Measurements from ENCODE around the gene PTGFRN. TPM values are rescaled to one million over a fixed set of nuclear protein-coding genes. Genes with fewer than 3 reads are reported as not detected.

Gene PTGFRN
- total and polyA plus RNA-seq, 2 of the 13 experiments (the other 11 are each of a cell fraction or from before 2014, with no cell fraction given) = 3.3 to 11.3 TPM

DNA sequence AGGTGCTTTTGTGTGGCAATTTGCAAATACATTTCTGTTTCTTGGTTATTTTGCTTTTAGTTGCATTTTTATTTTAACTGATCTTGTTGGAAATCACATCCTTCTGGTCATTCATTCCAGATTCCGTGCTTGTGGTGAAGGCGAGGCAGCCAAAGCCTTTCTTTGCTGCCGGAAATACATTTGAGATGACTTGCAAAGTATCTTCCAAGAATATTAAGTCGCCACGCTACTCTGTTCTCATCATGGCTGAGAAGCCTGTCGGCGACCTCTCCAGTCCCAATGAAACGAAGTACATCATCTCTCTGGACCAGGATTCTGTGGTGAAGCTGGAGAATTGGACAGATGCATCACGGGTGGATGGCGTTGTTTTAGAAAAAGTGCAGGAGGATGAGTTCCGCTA lies 57.1 kb downstream of the PTGFRN start (continued):
- TF ChIP-seq, protein P1, sequence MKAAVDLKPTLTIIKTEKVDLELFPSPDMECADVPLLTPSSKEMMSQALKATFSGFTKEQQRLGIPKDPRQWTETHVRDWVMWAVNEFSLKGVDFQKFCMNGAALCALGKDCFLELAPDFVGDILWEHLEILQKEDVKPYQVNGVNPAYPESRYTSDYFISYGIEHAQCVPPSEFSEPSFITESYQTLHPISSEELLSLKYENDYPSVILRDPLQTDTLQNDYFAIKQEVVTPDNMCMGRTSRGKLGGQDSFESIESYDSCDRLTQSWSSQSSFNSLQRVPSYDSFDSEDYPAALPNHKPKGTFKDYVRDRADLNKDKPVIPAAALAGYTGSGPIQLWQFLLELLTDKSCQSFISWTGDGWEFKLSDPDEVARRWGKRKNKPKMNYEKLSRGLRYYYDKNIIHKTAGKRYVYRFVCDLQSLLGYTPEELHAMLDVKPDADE (CRISPR knock-in tag; IDR thresholded peaks at IDR 0.05) = no peak
- no peak for TF ChIP-seq MAFG (CRISPR knock-in tag; IDR thresholded peaks at IDR 0.05)

- ChIA-PET CTCF (ENCODE audit: low intra/inter-chr PET ratio, low total read pairs) (no interaction called here), POLR2A (no interaction called here)
- FAIRE-seq = no peak
Observed at GRCh38 chr1:116968724-116969123, 59.0 kb downstream of the PTGFRN start.

More at GRCh38 chr1:116968724-116969123, 59.0 kb downstream of the PTGFRN start:
- intact Hi-C loops (cut with micrococcal nuclease; ENCODE audit: unreplicated experiment) = no loop called here
- no TSS peak for BruUV-seq (replicated peaks)
- H4K20me1 ChIP-seq (ENCODE audit: insufficient read depth, low read length) = no peaks in the 10 kb centered on the region
- H3K9ac ChIP-seq (ENCODE audit: insufficient read depth, low read depth, low read length) = no peak overlapping the region
- ATAC-seq = no peak
- H3K4me3 ChIP-seq (replicated peaks in 1 of 3; ENCODE audit: insufficient read depth in 1 of 3, low read depth in 2 of 3, low read length in 3 of 3) = no peak overlapping the region
- no peak overlapping the region for H3K27ac ChIP-seq (ENCODE audit: extremely low read length, insufficient read depth, low read length)
- no peak overlapping the region for H2AFZ ChIP-seq (ENCODE audit: low read length)
- no peak overlapping the region for H3K4me2 ChIP-seq (ENCODE audit: low read depth, low read length)
- H3K27me3 ChIP-seq (ENCODE audit: control insufficient read depth in 1 of 2, insufficient read depth in 2 of 2, low read length in 2 of 2) = no peaks in the 10 kb centered on the region
- in situ Hi-C loops (cut with HindIII; ENCODE audit: extremely low pct_ligation_motif_present, low pct_unique_long_range_greater_than_20kb) = no loop called here
- DNase-seq (ENCODE audit: low spot score) = no peak
- H3K36me3 ChIP-seq (replicated peaks in 1 of 2; ENCODE audit: control insufficient read depth in 1 of 2, insufficient read depth in 2 of 2, low read length in 2 of 2) = no peaks in the 10 kb centered on the region
- H3K9me3 ChIP-seq (ENCODE audit: low read length) = no peaks in the 10 kb centered on the region
- no peaks in the 10 kb centered on the region for H3K79me2 ChIP-seq (ENCODE audit: insufficient read depth, low read length)
- 54% methylated on average over 3 of the region's 3 CpGs for WGBS (ENCODE audit: low lambda C conversion rate)
- TF ChIP-seq HMG20B (CRISPR knock-in tag; conservative IDR thresholded peaks at IDR 0.05) = no peak
- TF ChIP-seq PAF1 (CRISPR knock-in tag; IDR thresholded peaks at IDR 0.05) = no peak
- TF ChIP-seq ZNF12 (CRISPR knock-in tag; IDR thresholded peaks at IDR 0.05) = no peak
- no peak for TF ChIP-seq ZNF790 (CRISPR knock-in tag; IDR thresholded peaks at IDR 0.05; ENCODE audit: borderline replicate concordance)
- no peak for TF ChIP-seq ZNF331 (CRISPR knock-in tag; IDR thresholded peaks at IDR 0.05)
- no peak for TF ChIP-seq ZNF235 (CRISPR knock-in tag; IDR thresholded peaks at IDR 0.05; ENCODE audit: borderline replicate concordance)
- no peak for TF ChIP-seq TMF1 (CRISPR knock-in tag; IDR thresholded peaks at IDR 0.05; ENCODE audit: low read depth)
- TF ChIP-seq ZNF33A (CRISPR knock-in tag; IDR thresholded peaks at IDR 0.05; ENCODE audit: borderline replicate concordance) = no peak
- TF ChIP-seq ZNF674 (CRISPR knock-in tag; IDR thresholded peaks at IDR 0.05; ENCODE audit: low read depth) = no peak
- TF ChIP-seq ZNF83 (CRISPR knock-in tag; IDR thresholded peaks at IDR 0.05; ENCODE audit: borderline replicate concordance) = no peak
- TF ChIP-seq ZNF713 (CRISPR knock-in tag; IDR thresholded peaks at IDR 0.05) = no peak
- TF ChIP-seq KDM6A (CRISPR knock-in tag; IDR thresholded peaks at IDR 0.05; ENCODE audit: low read depth) = no peak
- TF ChIP-seq SRSF4 (IDR thresholded peaks at IDR 0.05; ENCODE audit: low read depth, low read length, poor library complexity, severe bottlenecking) = no peak
- TF ChIP-seq ZNF639 (CRISPR knock-in tag; conservative IDR thresholded peaks at IDR 0.05) = no peak
- no peak for TF ChIP-seq ZNF335 (CRISPR knock-in tag; IDR thresholded peaks at IDR 0.05)
- TF ChIP-seq ZNF768 (CRISPR knock-in tag; IDR thresholded peaks at IDR 0.05) = no peak
- H3K4me1 ChIP-seq (ENCODE audit: insufficient read depth, low read length) = no peaks in the 10 kb centered on the region

Data from HepG2 (cell line).